SK-N-MC (cell line): ENCODE results near the gene RMDN3.

Experiments used
- DNase-seq: peaks from one replicate; pipeline ENCODE4 v3.0.0-alpha.2; 2011; ENCODE audit warnings: low read depth, low spot score
- H3K27ac ChIP-seq: fragments of 200-600 bp; sonication (generic); 2 replicates; pipeline ENCODE4 v1.5.1; 2016; ENCODE audit warnings: mixed run types
- H3K36me3 ChIP-seq: fragments of 200-600 bp; sonication (generic); 2 replicates; pipeline ENCODE4 v1.6.1; 2017; ENCODE audit warnings: antibody characterized with exemption, low read length, mixed read lengths; ENCODE audit not compliant: insufficient read depth
- H3K4me3 ChIP-seq: fragments of 200-600 bp; sonication (generic); 2 replicates; pipeline ENCODE4 v1.5.1; 2016
- H3K9ac ChIP-seq: fragments of 200-600 bp; sonication (generic); 2 replicates; pipeline ENCODE4 v1.8.0; 2017; ENCODE audit warnings: mixed run types, mixed read lengths; ENCODE audit not compliant: insufficient read length
- H3K9me3 ChIP-seq: fragments of 200-600 bp; sonication (generic); 2 replicates; pipeline ENCODE4 v1.6.1; 2017; ENCODE audit warnings: low read depth, mild to moderate bottlenecking, antibody characterized with exemption, low read length, moderate library complexity, mixed read lengths
- EZH2 ChIP-seq: fragments of 200-600 bp; sonication (generic); IDR thresholded peaks from one replicate; pipeline ENCODE4 v1.6.1; 2017; ENCODE audit warnings: antibody characterized with exemption
- FOXP2 ChIP-seq: optimal IDR thresholded peaks from 2 replicates; pipeline ENCODE3; 2011; ENCODE audit warnings: mild to moderate bottlenecking, moderate library complexity; ENCODE audit not compliant: insufficient read depth; ENCODE audit errors: extremely low read length, control extremely low read depth
- POLR2AphosphoS5 ChIP-seq: IDR thresholded peaks from 2 replicates; pipeline ENCODE4 v1.6.1; 2012; ENCODE audit warnings: mild to moderate bottlenecking, low read depth, low read length, borderline replicate concordance

The RMDN3 gene

DNA sequence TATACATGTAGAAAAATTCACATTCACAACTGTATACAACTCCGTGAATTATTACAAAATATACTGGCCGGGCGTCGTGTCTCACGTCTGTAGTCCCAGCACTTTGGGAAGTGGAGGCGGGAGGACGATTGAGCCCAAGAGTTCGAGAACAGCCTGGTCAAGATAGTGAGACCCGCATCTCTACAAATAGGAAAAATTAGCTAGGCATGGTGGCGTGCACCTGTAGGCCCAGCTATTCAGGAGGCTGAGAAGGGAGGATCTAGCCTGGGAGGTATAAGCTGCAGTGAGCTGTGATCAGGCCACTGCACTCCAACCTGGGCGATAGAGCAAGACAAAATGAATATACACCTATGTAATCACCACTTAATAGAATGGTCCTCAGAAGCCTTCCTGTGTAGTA is 58.8 kb downstream of the RMDN3 start:
- TF ChIP-seq POLR2AphosphoS5, result no peak
- TF ChIP-seq EZH2, result no peak
- TF ChIP-seq FOXP2, result no peak
- H3K9me3 ChIP-seq, result no peaks in the 10 kb centered on the region
- DNase-seq, result no peak
- H3K9ac ChIP-seq, result peak overlapping the region; percentile 95
- H3K4me3 ChIP-seq, result peak overlapping the region; percentile 93
- H3K36me3 ChIP-seq, result peaks cover 19% of the 10 kb centered on the region
- no peak overlapping the region for H3K27ac ChIP-seq

DNA sequence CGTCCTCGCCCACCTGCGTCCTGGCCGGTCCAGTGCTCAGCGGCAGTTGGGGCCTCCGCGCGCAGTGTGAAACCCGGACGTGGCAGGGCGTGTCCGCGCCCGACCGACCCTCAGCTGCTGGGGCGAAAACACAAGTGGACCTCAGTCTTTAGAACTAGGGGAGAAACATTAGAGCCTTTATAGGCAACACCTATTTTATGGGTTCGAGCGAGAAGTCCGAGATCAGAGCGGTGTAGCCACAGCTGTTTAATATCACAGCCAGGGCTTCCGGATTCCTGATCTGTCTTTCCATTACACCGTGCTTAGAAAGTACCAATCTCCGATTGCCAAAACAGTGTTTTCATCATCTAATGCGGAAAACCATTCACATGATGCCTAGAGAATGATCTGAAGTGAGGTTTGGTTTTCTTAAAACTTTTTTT is 59.6 kb downstream of the RMDN3 start:
- H3K27ac ChIP-seq, result no peak overlapping the region; the same call in 1 of the 2 replicates
- H3K9me3 ChIP-seq, result no peaks in the 10 kb centered on the region
- TF ChIP-seq POLR2AphosphoS5, result no peak
- no peak for TF ChIP-seq FOXP2
- TF ChIP-seq EZH2, result no peak
- H3K4me3 ChIP-seq, result peak overlapping the region; percentile 93
- no peak for DNase-seq
- H3K36me3 ChIP-seq, result peaks cover 13% of the 10 kb centered on the region
- H3K9ac ChIP-seq, result peak overlapping the region; percentile 95

DNA sequence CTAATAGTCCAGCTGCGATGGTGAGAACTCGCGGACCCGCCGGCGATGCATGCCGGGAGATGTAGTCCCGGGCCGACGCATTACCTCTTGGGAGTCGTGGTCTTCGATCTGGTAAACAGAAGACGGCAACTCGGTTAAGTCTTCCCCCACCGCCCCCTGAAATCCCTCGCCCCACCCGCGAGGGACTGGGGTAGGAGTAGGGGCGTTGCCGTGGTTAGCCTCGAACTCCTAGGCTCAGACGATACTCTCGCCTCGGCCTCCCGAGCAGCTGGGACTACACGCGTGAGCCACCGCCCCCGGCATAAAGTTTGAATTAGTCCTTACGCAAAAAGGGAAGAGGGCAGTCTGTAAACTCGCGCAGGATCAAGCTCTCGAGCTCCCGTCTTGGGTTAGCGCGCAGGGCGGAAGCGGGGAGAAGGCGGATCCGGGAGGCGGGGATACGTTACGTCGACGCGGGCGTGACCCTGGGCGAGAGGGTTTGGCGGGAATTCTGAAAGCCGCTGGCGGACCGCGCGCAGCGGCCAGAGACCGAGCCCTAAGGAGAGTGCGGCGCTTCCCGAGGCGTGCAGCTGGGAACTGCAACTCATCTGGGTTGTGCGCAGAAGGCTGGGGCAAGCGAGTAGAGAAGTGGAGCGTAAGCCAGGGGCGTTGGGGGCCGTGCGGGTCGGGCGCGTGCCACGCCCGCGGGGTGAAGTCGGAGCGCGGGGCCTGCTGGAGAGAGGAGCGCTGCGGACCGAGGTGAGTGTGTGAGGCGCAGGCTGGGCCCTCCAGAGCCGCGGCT is 60.2 kb downstream of the RMDN3 start, which contains the start of gene RAD51:
Gene RAD51 (plus strand): TSS at position 487 of the 781 bp plus-strand sequence. CDS start 3,585 bp downstream, outside the sequence.
- H3K27ac ChIP-seq, result peak within 1 kb of the TSS; percentile 95
- H3K9ac ChIP-seq, result peak within 1 kb of the TSS; percentile 95
- peak; percentile 66 for DNase-seq
- peak; percentile 81 for TF ChIP-seq POLR2AphosphoS5
- no peak for TF ChIP-seq FOXP2
- H3K36me3 ChIP-seq, result peaks cover 7% of the 10 kb centered on the region
- H3K9me3 ChIP-seq, result no peaks in the 10 kb centered on the region
- peak within 1 kb of the TSS; percentile 93 for H3K4me3 ChIP-seq

DNA sequence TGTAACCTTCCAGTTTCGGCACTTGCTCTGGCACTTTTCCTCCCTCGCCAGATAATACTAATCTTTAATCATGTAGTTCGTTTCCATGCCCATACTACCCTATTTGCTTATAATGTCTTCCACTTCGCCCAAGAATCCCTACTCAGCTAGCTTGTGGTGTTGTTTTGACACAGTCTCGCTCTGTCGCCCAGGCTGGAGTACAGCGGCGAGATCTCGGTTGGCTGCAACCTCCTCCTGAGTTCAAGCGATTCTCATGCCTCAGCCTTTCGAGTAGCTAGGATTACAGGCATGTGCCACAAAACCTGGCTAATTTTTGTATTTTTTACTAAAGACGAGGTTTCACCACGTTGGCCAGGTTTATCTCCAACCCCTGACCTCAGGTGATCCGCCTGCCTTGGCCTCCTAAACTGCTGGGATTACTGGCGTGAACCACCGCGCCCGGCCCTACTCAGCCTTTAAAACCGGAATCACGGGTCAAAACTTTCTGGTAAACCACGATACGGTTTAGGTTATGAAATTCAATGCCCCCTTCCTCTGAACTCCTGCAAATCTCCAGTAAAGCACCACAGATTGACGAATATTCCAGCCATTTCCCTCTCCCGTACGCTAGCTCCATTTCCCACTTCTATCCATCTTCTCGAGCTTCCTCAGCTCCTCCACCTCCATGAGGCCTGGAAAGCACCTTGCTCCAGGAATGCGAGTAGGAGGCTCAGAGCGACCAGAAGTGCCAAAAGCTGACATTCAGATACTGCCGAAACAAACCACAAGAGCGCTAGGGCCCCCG is 61.0 kb downstream of the RMDN3 start:
- H3K9ac ChIP-seq, result peak overlapping the region; percentile 95
- peaks cover 6% of the 10 kb centered on the region; the same call in 1 of the 2 replicates for H3K36me3 ChIP-seq
- no peaks in the 10 kb centered on the region for H3K9me3 ChIP-seq
- no peak for DNase-seq
- TF ChIP-seq EZH2 (no peak), POLR2AphosphoS5 (no peak), FOXP2 (no peak)
- peak overlapping the region; percentile 95; the same call in 1 of the 2 replicates for H3K27ac ChIP-seq
- H3K4me3 ChIP-seq, result peak overlapping the region; percentile 93

DNA sequence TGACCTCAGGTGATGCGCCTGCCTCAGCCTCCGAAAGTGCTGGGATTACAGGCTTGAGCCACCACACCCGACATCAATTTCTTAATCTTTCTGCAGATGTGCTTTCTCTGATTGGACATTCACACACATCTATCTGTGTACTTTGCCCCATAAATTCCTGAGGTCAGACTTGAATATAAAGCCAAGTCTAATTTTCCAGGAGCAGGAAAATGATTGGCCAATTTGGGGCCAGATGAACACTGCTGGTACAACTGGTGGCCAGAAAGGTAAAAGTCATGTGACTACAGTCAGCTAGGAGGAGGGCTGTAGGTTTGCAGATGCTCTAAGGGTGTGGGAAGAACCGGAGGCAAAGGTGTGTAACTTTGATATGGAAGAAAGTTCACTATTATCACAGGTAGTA is 63.3 kb downstream of the RMDN3 start:
- no peak overlapping the region for H3K9ac ChIP-seq
- H3K4me3 ChIP-seq, result no peak overlapping the region
- DNase-seq, result no peak
- TF ChIP-seq POLR2AphosphoS5 (no peak), FOXP2 (no peak), EZH2 (no peak)
- no peaks in the 10 kb centered on the region for H3K9me3 ChIP-seq
- H3K36me3 ChIP-seq, result no peaks in the 10 kb centered on the region
- no peak overlapping the region for H3K27ac ChIP-seq

DNA sequence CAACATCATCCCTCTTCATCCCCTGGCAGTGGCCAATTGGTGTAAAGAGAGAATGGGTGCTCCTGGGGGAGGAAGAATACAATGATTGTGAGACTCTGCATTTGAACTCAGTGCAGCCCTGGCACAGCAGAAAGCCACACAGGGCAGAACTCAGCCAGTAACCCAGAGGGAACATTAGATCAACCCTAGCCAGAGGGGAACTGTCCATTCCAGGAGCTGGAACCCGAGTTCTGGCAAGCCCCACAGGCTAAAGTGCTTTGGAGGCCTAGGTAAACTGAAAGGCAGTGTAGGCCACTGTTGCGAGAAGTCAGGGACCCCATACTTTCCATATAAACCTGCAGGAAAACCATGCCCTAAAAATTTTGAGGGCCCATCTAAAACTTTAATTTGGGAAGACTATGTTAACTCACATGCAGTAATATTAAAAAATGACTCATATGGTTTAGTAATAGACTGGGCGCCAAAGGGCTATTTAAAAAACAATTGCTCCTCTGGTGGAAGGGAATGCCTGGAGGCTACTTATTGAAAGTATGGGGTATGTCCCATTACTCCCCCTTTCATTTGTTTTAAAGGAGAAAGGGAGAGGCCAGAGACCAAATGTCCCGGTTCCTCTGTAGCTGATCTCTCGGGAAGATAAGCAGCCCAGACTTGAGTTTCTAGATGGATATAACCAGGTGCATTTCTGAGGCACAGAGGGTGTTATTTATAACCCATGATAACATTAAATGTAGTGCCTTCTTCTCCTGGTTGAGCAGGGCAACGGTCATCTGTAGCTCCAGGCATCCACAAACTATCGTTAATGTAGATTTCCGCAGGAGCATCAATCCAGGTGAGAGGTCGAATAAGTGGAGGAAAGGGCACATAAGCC is 65.9 kb downstream of the RMDN3 start:
- TF ChIP-seq EZH2 (no peak), FOXP2 (no peak), POLR2AphosphoS5 (no peak)
- H3K27ac ChIP-seq, result no peak overlapping the region

More for the DNA sequence above, 65.9 kb downstream of the RMDN3 start:
- DNase-seq, result no peak
- Histone ChIP-seq H3K9ac (no peak overlapping the region), H3K4me3 (no peak overlapping the region), H3K36me3 (no peaks in the 10 kb centered on the region), H3K9me3 (no peaks in the 10 kb centered on the region)
